Bronchial epithelial cell (primary cell): ENCODE results near the gene FAM53A. TPM values are rescaled to one million over a fixed set of nuclear protein-coding genes. Genes with fewer than 3 reads are reported as not detected.
A peak's percentile ranks its signal among the peaks of the same experiment; 100 is the strongest.

ENCODE experiments used
- DNase-seq: peaks from one replicate; pipeline ENCODE4 v3.0.0-alpha.2; 2010; ENCODE audit warnings: low read depth
- FAIRE-seq: peaks from 2 replicates; lab custom pipeline; 2011; peaks lifted over from hg19 to GRCh38; lab: Jason Lieb, UNC
- H3K27me3 ChIP-seq: 2 replicates; pipeline ENCODE4 v1.5.1; 2011; ENCODE audit warnings: low read length; ENCODE audit not compliant: control insufficient read depth, insufficient read depth
- H3K36me3 ChIP-seq: 2 replicates; pipeline ENCODE4 v1.5.1; 2011; ENCODE audit warnings: low read length; ENCODE audit not compliant: control insufficient read depth, insufficient read depth
- H3K4me3 ChIP-seq: 2 replicates; pipeline ENCODE4 v1.5.1; 2011; ENCODE audit warnings: mild to moderate bottlenecking, low read depth, low read length, control low read depth
- CTCF ChIP-seq: IDR thresholded peaks from 2 replicates; pipeline ENCODE4 v1.5.1; 2011; ENCODE audit warnings: mild to moderate bottlenecking, moderate library complexity, low read length, control low read depth, inconsistent platforms; ENCODE audit not compliant: insufficient read depth, severe bottlenecking
- total RNA-seq: library from RNA; depleted of rRNA; stranded (reverse); fragments of >200 nt; gene quantifications from 2 replicates; pipeline ENCODE4 v1.2.1, GENCODE V29; 2014

FAM53A gene
- total RNA-seq, 1 donor from 2014 or later = 0.79 TPM

- peaks cover 15% of the 10 kb centered on the region for H3K36me3 ChIP-seq
- no peak overlapping the region for H3K4me3 ChIP-seq
- DNase-seq (no peak), FAIRE-seq (no peak)
- TF ChIP-seq CTCF = no peak
- no peaks in the 10 kb centered on the region for H3K27me3 ChIP-seq
Observed at GRCh38 chr4:1691737-1692373, 7.7 kb upstream of the FAM53A start.

GRCh38 chr4:1690698-1691097 lies 6.6 kb upstream of the FAM53A start:
- Histone ChIP-seq H3K36me3 (peaks cover 12% of the 10 kb centered on the region), H3K27me3 (no peaks in the 10 kb centered on the region), H3K4me3 (no peak overlapping the region)
- no peak for TF ChIP-seq CTCF
- no peak for DNase-seq
- FAIRE-seq = no peak

GRCh38 chr4:1686440-1687036 lies 2.4 kb upstream of the FAM53A start:
- DNase-seq (no peak), FAIRE-seq (no peak)
- H3K27me3 ChIP-seq = no peaks in the 10 kb centered on the region
- no peak for TF ChIP-seq CTCF
- peaks cover 4% of the 10 kb centered on the region for H3K36me3 ChIP-seq
- no peak overlapping the region for H3K4me3 ChIP-seq

- H3K4me3 ChIP-seq = no peak overlapping the region
- FAIRE-seq (no peak), DNase-seq (no peak)
- H3K27me3 ChIP-seq = no peaks in the 10 kb centered on the region
- H3K36me3 ChIP-seq = no peaks in the 10 kb centered on the region
- TF ChIP-seq CTCF = no peak
Observed at GRCh38 chr4:1685235-1686150, 1.4 kb upstream of the FAM53A start.

GRCh38 chr4:1684506-1685234 lies 557 bp upstream of the FAM53A start:
- no peaks in the 10 kb centered on the region for H3K36me3 ChIP-seq
- TF ChIP-seq CTCF = no peak
- DNase-seq (no peak), FAIRE-seq (no peak)
- peak overlapping the region; percentile 38 for H3K4me3 ChIP-seq
- no peaks in the 10 kb centered on the region for H3K27me3 ChIP-seq
